ENCODE results near the gene LRRC40. TPM values are rescaled to one million over a fixed set of nuclear protein-coding genes. Genes with fewer than 3 reads are reported as not detected.

LRRC40 gene
- total and polyA plus RNA-seq, 2 donors (not counting 3 experiments of a cell fraction or from before 2014, with no cell fraction given), result 8.1 to 21.1 TPM

GRCh38 chr1:70142075-70142474 lies 63.3 kb downstream of the LRRC40 start:
- dilution Hi-C loops (cut with MboI; ENCODE audit: extremely low pct_ligation_motif_present, low sequenced_read_pairs) (no loop called here), intact Hi-C loops (cut with micrococcal nuclease) (no loop called here)
- Histone ChIP-seq H3K36me3 (ENCODE audit: control insufficient read depth in 2 of 2, extremely low read depth in 1 of 2, insufficient read depth in 2 of 2, low read length in 2 of 2) (no peaks in the 10 kb centered on the region), H2AFZ (ENCODE audit: low read depth, low read length) (no peak overlapping the region), H4K20me1 (replicated peaks; ENCODE audit: control insufficient read depth, extremely low read depth, insufficient read depth, low read length) (no peaks in the 10 kb centered on the region), H3K4me1 (ENCODE audit: control insufficient read depth, extremely low read depth, insufficient read depth, low read length) (no peaks in the 10 kb centered on the region), H3K9me3 (replicated peaks; ENCODE audit: control insufficient read depth, insufficient read depth, low read length) (no peaks in the 10 kb centered on the region), H3K4me2 (ENCODE audit: insufficient read depth, low read length) (no peak overlapping the region), H3K79me2 (ENCODE audit: control insufficient read depth, insufficient read depth, low read length) (no peaks in the 10 kb centered on the region), H3K9me1 (replicated peaks; ENCODE audit: control insufficient read depth, extremely low read depth, insufficient read depth, low read length) (no peaks in the 10 kb centered on the region), H3K4me3 (replicated peaks in 1 of 3; ENCODE audit: insufficient read depth in 1 of 3, low read depth in 1 of 3, low read length in 3 of 3) (no peak overlapping the region), H3K27ac (ENCODE audit: insufficient read depth, low read depth, low read length) (no peak overlapping the region), H3K27me3 (ENCODE audit: control insufficient read depth in 2 of 2, insufficient read depth in 2 of 2, low read length in 2 of 2) (no peaks in the 10 kb centered on the region), H3K9ac (replicated peaks; ENCODE audit: extremely low read depth, insufficient read depth, low read length) (no peak overlapping the region)
- no TSS peak for BruUV-seq (replicated peaks)
- DNase-seq (ENCODE audit: low read depth, low spot score) (no peak), FAIRE-seq (no peak)
- CTCF ChIA-PET, result interaction anchor here (1.0 to 3.2 kb wide), 8 partner anchors 8 to 403 kb away, joined by 3 to 18 read pairs (median 6); no protein-coding TSS in a partner anchor
- no peak for TF ChIP-seq JUN (IDR thresholded peaks at IDR 0.05; ENCODE audit: borderline replicate concordance, insufficient read depth, insufficient read length, low read depth)
- TF ChIP-seq MYC (IDR thresholded peaks at IDR 0.05; ENCODE audit: low read depth, low read length), result no peak
- TF ChIP-seq POLR2A (IDR thresholded peaks at IDR 0.05; ENCODE audit: low read depth, low read length), result no peak
- no peak for TF ChIP-seq GATA2 (IDR thresholded peaks at IDR 0.05; ENCODE audit: insufficient read depth, insufficient read length, low read depth, low read length)
- TF ChIP-seq POLR2AphosphoS5 (IDR thresholded peaks at IDR 0.05; ENCODE audit: insufficient read depth, low read depth, low read length), result no peak
- no peak for TF ChIP-seq FOS (IDR thresholded peaks at IDR 0.05; ENCODE audit: borderline replicate concordance, insufficient read depth, low read length)
- no peak for TF ChIP-seq CTCF (IDR thresholded peaks at IDR 0.05; ENCODE audit: extremely low read depth in 1 of 2, insufficient read depth in 1 of 2, low read depth in 1 of 2, low read length in 2 of 2)
- no peak for TF ChIP-seq MAX (IDR thresholded peaks at IDR 0.05; ENCODE audit: insufficient read depth, insufficient read length)
- TF ChIP-seq EZH2 (IDR thresholded peaks at IDR 0.05; ENCODE audit: borderline replicate concordance, low read depth, low read length, severe bottlenecking), result no peak
- POLR2A ChIA-PET, result no interaction called here
